ENCODE measurements around the gene LSP1.

Gene LSP1

GRCh38 chr11:1888811-1889210, 35.9 kb downstream of the LSP1 start:
- peak overlapping the region; percentile 35 for H3K4me3 Mint-ChIP-seq
- no peaks in the 10 kb centered on the region for H3K9me3 Mint-ChIP-seq
- peaks cover 20% of the 10 kb centered on the region for H3K36me3 Mint-ChIP-seq (ENCODE audit: low read depth)
- H3K4me1 Mint-ChIP-seq (ENCODE audit: low read depth) = peaks cover 12% of the 10 kb centered on the region
- peak overlapping the region; percentile 58 for H3K27ac Mint-ChIP-seq
- no peaks in the 10 kb centered on the region for H3K27me3 Mint-ChIP-seq (ENCODE audit: low read depth)

GRCh38 chr11:1889224-1889930, 36.5 kb downstream of the LSP1 start:
- Mint-ChIP-seq H3K27ac (peak overlapping the region; percentile 58), H3K9me3 (no peaks in the 10 kb centered on the region), H3K4me3 (peak overlapping the region; percentile 35), H3K4me1 (ENCODE audit: low read depth) (peaks cover 12% of the 10 kb centered on the region), H3K36me3 (ENCODE audit: low read depth) (peaks cover 20% of the 10 kb centered on the region), H3K27me3 (ENCODE audit: low read depth) (no peaks in the 10 kb centered on the region)

GRCh38 chr11:1889941-1890855, 37.3 kb downstream of the LSP1 start:
- peak overlapping the region; percentile 27 for H3K4me3 Mint-ChIP-seq
- peaks cover 20% of the 10 kb centered on the region for H3K36me3 Mint-ChIP-seq (ENCODE audit: low read depth)
- peaks cover 12% of the 10 kb centered on the region for H3K4me1 Mint-ChIP-seq (ENCODE audit: low read depth)
- no peaks in the 10 kb centered on the region for H3K27me3 Mint-ChIP-seq (ENCODE audit: low read depth)
- peak overlapping the region; percentile 6 for H3K27ac Mint-ChIP-seq
- H3K9me3 Mint-ChIP-seq = no peaks in the 10 kb centered on the region

GRCh38 chr11:1890856-1891830, 38.3 kb downstream of the LSP1 start:
- Mint-ChIP-seq H3K27me3 (ENCODE audit: low read depth) (peaks cover 3% of the 10 kb centered on the region), H3K27ac (no peak overlapping the region), H3K4me1 (ENCODE audit: low read depth) (peaks cover 12% of the 10 kb centered on the region), H3K36me3 (ENCODE audit: low read depth) (peaks cover 20% of the 10 kb centered on the region), H3K9me3 (no peaks in the 10 kb centered on the region), H3K4me3 (no peak overlapping the region)

- Mint-ChIP-seq H3K9me3 (no peaks in the 10 kb centered on the region), H3K4me3 (no peak within 1 kb of the TSS), H3K27me3 (ENCODE audit: low read depth) (peaks cover 9% of the 10 kb centered on the region), H3K27ac (peak within 1 kb of the TSS; percentile 27), H3K4me1 (ENCODE audit: low read depth) (peaks cover 12% of the 10 kb centered on the region), H3K36me3 (ENCODE audit: low read depth) (peaks cover 19% of the 10 kb centered on the region)
Observed at GRCh38 chr11:1891831-1892115, 38.9 kb downstream of the LSP1 start, which contains the start of gene PRR33. Gene PRR33, minus strand, starts transcription at chr11:1891895. Its CDS starts 1,311 bp downstream, at chr11:1890584.

GRCh38 chr11:1892116-1892515, 39.2 kb downstream of the LSP1 start:
- H3K36me3 Mint-ChIP-seq (ENCODE audit: low read depth) = peaks cover 17% of the 10 kb centered on the region
- H3K9me3 Mint-ChIP-seq = no peaks in the 10 kb centered on the region
- H3K27ac Mint-ChIP-seq = no peak overlapping the region
- H3K27me3 Mint-ChIP-seq (ENCODE audit: low read depth) = peaks cover 12% of the 10 kb centered on the region
- H3K4me1 Mint-ChIP-seq (ENCODE audit: low read depth) = peaks cover 12% of the 10 kb centered on the region
- no peak overlapping the region for H3K4me3 Mint-ChIP-seq

GRCh38 chr11:1892558-1892957, 39.7 kb downstream of the LSP1 start:
- Mint-ChIP-seq H3K27ac (peak overlapping the region; percentile 27), H3K4me3 (no peak overlapping the region), H3K27me3 (ENCODE audit: low read depth) (peaks cover 17% of the 10 kb centered on the region), H3K36me3 (ENCODE audit: low read depth) (peaks cover 16% of the 10 kb centered on the region), H3K4me1 (ENCODE audit: low read depth) (peaks cover 12% of the 10 kb centered on the region), H3K9me3 (no peaks in the 10 kb centered on the region)

- H3K4me1 Mint-ChIP-seq (ENCODE audit: low read depth) = peaks cover 3% of the 10 kb centered on the region
- peaks cover 8% of the 10 kb centered on the region for H3K36me3 Mint-ChIP-seq (ENCODE audit: low read depth)
- H3K9me3 Mint-ChIP-seq = no peaks in the 10 kb centered on the region
- peak overlapping the region; percentile 22 for H3K27ac Mint-ChIP-seq
- peaks cover 22% of the 10 kb centered on the region for H3K27me3 Mint-ChIP-seq (ENCODE audit: low read depth)
- H3K4me3 Mint-ChIP-seq = no peak overlapping the region
Observed at GRCh38 chr11:1893581-1894359, 40.9 kb downstream of the LSP1 start.

- Mint-ChIP-seq H3K36me3 (ENCODE audit: low read depth) (peaks cover 6% of the 10 kb centered on the region), H3K27ac (peak overlapping the region; percentile 22), H3K9me3 (no peaks in the 10 kb centered on the region), H3K4me1 (ENCODE audit: low read depth) (no peaks in the 10 kb centered on the region), H3K4me3 (no peak overlapping the region), H3K27me3 (ENCODE audit: low read depth) (peaks cover 25% of the 10 kb centered on the region)
Observed at GRCh38 chr11:1894759-1895158, 41.9 kb downstream of the LSP1 start.

GRCh38 chr11:1896468-1896867, 43.6 kb downstream of the LSP1 start:
- no peak overlapping the region for H3K27ac Mint-ChIP-seq
- no peaks in the 10 kb centered on the region for H3K9me3 Mint-ChIP-seq
- no peaks in the 10 kb centered on the region for H3K4me1 Mint-ChIP-seq (ENCODE audit: low read depth)
- peaks cover 30% of the 10 kb centered on the region for H3K27me3 Mint-ChIP-seq (ENCODE audit: low read depth)
- H3K36me3 Mint-ChIP-seq (ENCODE audit: low read depth) = peaks cover 6% of the 10 kb centered on the region
- no peak overlapping the region for H3K4me3 Mint-ChIP-seq

GRCh38 chr11:1896923-1897322, 44.0 kb downstream of the LSP1 start:
- no peaks in the 10 kb centered on the region for H3K9me3 Mint-ChIP-seq
- H3K27me3 Mint-ChIP-seq (ENCODE audit: low read depth) = peaks cover 30% of the 10 kb centered on the region
- H3K4me1 Mint-ChIP-seq (ENCODE audit: low read depth) = no peaks in the 10 kb centered on the region
- H3K27ac Mint-ChIP-seq = no peak overlapping the region
- no peak overlapping the region for H3K4me3 Mint-ChIP-seq
- peaks cover 6% of the 10 kb centered on the region for H3K36me3 Mint-ChIP-seq (ENCODE audit: low read depth)

GRCh38 chr11:1899090-1899489, 46.2 kb downstream of the LSP1 start:
- H3K27ac Mint-ChIP-seq = no peak overlapping the region
- H3K36me3 Mint-ChIP-seq (ENCODE audit: low read depth) = no peaks in the 10 kb centered on the region
- H3K9me3 Mint-ChIP-seq = no peaks in the 10 kb centered on the region
- no peak overlapping the region for H3K4me3 Mint-ChIP-seq
- peaks cover 30% of the 10 kb centered on the region for H3K27me3 Mint-ChIP-seq (ENCODE audit: low read depth)
- H3K4me1 Mint-ChIP-seq (ENCODE audit: low read depth) = no peaks in the 10 kb centered on the region

- Mint-ChIP-seq H3K27me3 (ENCODE audit: low read depth) (peaks cover 30% of the 10 kb centered on the region), H3K36me3 (ENCODE audit: low read depth) (no peaks in the 10 kb centered on the region), H3K4me3 (no peak overlapping the region), H3K4me1 (ENCODE audit: low read depth) (no peaks in the 10 kb centered on the region), H3K9me3 (no peaks in the 10 kb centered on the region), H3K27ac (no peak overlapping the region)
Observed at GRCh38 chr11:1899686-1900085, 46.8 kb downstream of the LSP1 start.

Data from T-helper 1 cell treated with Interleukin-12 subunit alpha and Interleukin-12 subunit beta and Interleukin-4 antibody, amounts not matched to agents 30 μg/mL and 1 μg/mL, for 36 hours (primary cell).